COLO668 (cell line): ENCODE data around the gene FAM237B.

Experiments used
- DNase-seq: peaks from one replicate; lab custom pipeline; 2025; ENCODE audit not compliant: unreplicated experiment; lab: John Stamatoyannopoulos, UW

FAM237B gene

GRCh38 chr7:90298145-90299038 is 22.7 kb downstream of the FAM237B start:
- no peak for DNase-seq

- no peak for DNase-seq
Observed at GRCh38 chr7:90290244-90291113, 30.6 kb downstream of the FAM237B start.

- no peak for DNase-seq
Observed at GRCh38 chr7:90288154-90288553, 33.0 kb downstream of the FAM237B start.

- DNase-seq, result no peak
Observed at GRCh38 chr7:90276033-90276728, 44.9 kb downstream of the FAM237B start.

GRCh38 chr7:90274161-90274560 is 46.9 kb downstream of the FAM237B start:
- no peak for DNase-seq

- no peak for DNase-seq
Observed at GRCh38 chr7:90272242-90272641, 48.9 kb downstream of the FAM237B start.

GRCh38 chr7:90271753-90272152 is 49.4 kb downstream of the FAM237B start:
- DNase-seq, result no peak

GRCh38 chr7:90270431-90271178 is 50.5 kb downstream of the FAM237B start:
- DNase-seq, result no peak

- DNase-seq, result no peak
Observed at GRCh38 chr7:90269163-90269562, 51.9 kb downstream of the FAM237B start.

GRCh38 chr7:90267263-90267858 is 53.7 kb downstream of the FAM237B start:
- DNase-seq, result no peak

- no peak for DNase-seq
Observed at GRCh38 chr7:90266808-90267207, 54.3 kb downstream of the FAM237B start.
